HG02943 (cell line): ENCODE results near the gene SLC9A5.

Experiments used
- ATAC-seq: cut with Tn5 transposase; IDR thresholded peaks from one replicate; pipeline ENCODE4 v1.9.1; 2021; ENCODE audit warnings: mild to moderate bottlenecking, low read depth, moderate library complexity; ENCODE audit not compliant: unreplicated experiment

Gene SLC9A5

GRCh38 chr16:67279296-67280089 lies 30.7 kb downstream of the SLC9A5 start, which contains the start of gene PLEKHG4:
Gene PLEKHG4, plus strand, starts transcription at chr16:67279532. Its CDS starts 513 bp downstream, at chr16:67280045.
- ATAC-seq: no peak

DNA sequence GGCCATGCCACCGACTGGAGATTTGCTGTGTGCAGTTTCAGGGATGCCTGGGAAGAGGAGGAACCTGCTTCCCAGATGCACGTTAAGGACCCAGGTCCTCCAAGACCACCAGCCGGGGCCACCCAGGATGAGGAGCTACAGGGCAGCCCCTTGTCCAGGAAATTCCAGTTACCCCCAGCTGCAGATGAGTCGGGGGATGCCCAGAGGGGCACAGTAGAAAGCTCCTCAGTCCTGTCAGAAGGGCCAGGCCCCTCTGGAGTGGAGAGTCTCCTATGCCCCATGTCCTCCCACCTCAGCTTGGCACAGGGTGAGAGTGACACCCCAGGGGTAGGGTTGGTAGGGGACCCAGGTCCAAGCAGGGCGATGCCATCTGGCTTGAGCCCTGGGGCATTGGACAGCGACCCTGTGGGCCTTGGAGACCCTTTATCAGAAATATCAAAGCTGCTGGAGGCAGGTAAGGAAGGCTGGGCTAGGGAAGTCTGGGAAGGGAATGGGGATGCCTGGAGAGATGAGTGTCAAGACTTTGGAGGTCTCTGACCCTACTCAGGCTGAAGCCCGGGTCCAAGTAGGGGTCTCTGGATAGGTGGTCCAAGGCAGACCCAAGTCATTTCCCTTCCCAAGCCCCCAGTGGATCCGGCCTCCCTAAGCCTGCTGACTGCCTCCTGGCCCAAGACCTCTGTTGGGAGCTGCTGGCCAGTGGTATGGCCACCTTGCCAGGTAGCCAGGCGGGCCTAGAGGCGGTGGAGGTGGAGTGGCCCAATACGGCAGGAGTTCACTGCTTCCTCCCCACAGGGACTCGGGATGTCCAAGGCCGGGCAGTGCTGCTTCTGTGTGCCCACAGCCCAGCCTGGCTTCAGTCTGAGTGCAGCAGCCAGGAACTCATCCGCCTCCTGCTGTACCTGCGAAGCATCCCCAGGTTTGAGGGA lies 31.6 kb downstream of the SLC9A5 start:
- ATAC-seq: no peak

DNA sequence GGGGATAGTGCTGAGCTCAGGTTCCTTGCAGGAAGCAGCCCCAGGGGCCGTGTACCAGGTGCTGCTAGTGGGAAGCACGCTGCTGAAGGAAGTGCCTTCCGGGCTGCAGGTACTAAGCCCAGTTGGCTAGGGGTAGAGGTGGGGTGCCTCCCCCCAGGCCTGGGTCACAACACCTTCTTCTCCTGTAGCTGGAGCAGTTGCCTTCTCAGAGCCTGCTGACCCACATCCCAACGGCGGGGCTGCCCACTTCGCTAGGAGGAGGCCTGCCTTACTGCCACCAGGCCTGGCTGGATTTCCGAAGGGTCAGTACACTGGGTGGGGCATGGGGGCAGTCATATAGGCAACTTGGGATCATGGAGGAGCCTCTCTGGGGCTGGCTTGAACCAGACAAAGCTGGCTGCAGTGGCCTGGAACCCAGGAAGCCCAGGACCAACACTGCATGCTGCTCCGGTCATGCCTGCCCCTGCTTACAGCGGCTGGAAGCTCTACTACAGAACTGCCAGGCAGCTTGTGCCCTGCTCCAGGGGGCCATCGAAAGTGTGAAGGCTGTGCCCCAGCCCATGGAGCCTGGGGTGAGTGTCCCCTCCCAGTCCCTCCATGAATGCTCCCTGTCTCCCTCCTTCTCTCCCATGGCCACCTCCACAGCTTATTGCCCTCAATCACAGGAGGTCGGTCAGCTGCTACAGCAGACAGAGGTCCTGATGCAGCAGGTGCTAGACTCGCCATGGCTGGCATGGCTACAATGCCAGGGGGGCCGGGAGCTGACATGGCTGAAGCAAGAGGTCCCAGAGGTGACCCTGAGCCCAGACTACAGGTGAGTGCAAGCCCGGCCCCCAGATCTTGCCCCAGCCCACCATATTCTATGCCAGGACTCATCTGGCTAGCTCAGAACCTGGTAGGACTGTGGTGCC lies 33.0 kb downstream of the SLC9A5 start:
- ATAC-seq: no peak

GRCh38 chr16:67282447-67282805 lies 33.6 kb downstream of the SLC9A5 start:
- ATAC-seq: no peak

DNA sequence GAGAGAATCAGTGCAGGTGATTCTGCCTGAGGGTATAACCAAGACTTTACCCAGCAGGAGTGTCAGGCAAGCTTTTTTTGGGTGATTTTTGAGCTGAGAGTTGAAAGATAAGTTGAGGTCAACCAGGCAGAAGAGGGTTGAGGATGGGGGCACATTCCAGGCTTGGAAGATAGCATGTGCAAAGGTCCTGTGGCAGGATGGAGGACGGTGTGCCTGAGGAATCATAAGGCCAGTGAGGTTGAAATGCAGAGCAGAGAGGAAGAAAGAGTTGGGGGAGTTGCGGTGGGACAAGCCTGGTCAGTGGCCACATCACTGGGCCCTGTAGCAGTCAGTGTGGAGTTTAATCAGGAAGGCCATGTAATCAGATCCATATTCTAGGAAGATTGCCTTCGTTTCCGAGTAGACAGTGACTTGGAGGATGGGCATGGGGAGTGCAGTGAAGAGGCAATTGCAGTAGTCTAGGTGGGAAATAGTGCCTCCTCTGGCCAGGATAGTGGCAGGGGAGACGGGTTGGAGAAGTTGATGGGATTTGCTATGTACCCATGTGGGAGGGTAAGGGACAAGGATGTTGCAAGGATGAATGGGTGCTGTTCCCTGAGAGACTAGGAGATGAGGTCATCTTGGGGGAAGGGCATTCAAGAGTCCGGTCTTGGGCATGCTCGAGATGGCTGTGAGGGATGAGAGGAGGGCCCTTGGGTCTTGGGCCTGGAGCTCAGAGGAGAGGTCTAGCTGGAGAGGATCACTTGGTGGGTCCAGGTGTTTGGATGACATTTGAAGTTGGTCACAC lies 34.5 kb downstream of the SLC9A5 start:
- ATAC-seq: no peak

GRCh38 chr16:67283826-67284555 lies 35.2 kb downstream of the SLC9A5 start:
- ATAC-seq: no peak

DNA sequence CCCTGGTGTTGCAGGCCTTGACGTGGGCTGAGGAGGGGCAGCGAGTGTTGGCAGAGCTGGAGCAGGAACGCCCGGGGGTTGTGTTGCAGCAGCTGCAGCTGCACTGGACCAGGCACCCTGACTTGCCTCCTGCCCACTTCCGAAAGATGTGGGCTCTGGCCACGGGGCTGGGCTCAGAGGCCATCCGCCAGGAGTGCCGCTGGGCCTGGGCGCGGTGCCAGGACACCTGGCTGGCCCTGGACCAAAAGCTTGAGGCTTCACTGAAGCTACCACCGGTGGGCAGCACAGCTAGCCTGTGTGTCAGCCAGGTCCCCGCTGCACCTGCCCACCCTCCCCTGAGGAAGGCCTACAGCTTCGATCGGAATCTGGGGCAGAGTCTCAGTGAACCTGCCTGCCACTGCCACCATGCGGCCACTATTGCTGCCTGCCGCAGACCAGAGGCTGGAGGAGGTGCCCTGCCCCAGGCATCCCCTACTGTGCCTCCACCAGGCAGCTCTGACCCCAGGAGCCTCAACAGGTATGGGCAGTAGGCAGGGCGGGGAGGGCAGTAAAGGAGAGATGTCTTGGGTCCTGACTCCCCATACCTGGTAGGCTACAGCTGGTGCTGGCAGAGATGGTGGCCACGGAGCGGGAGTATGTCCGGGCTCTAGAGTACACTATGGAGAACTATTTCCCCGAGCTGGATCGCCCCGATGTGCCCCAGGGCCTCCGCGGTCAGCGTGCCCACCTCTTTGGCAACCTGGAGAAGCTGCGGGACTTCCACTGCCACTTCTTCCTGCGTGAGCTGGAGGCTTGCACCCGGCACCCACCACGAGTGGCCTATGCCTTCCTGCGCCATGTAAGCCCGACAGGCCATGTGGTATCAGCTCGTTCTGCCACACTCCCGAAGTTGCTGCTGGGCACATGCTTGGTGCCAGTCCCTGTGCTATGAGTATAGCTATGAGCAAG lies 36.2 kb downstream of the SLC9A5 start:
- ATAC-seq: no peak

DNA sequence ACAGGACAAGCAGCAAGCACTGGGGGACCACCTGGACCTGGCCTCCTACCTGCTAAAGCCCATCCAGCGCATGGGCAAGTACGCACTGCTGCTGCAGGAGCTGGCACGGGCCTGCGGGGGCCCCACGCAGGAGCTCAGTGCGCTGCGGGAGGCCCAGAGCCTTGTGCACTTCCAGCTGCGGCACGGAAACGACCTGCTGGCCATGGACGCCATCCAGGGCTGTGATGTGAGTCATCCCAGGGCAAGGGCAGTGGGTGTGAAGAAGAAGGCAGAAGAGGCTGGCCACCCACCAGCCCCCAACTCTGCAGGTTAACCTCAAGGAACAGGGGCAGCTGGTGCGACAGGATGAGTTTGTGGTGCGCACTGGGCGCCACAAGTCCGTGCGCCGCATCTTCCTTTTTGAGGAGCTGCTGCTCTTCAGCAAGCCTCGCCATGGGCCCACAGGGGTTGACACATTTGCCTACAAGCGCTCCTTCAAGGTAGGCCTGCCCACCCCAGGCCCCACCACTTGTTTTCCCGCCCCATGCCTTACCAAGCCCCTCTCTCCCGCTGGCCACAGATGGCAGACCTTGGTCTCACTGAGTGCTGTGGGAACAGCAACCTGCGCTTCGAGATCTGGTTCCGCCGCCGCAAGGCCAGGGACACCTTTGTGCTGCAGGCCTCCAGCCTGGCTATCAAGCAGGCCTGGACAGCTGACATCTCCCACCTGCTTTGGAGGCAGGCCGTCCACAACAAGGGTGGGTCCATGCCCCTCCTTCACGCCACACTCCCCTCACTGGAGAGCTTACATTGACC lies 37.9 kb downstream of the SLC9A5 start:
- no peak for ATAC-seq

DNA sequence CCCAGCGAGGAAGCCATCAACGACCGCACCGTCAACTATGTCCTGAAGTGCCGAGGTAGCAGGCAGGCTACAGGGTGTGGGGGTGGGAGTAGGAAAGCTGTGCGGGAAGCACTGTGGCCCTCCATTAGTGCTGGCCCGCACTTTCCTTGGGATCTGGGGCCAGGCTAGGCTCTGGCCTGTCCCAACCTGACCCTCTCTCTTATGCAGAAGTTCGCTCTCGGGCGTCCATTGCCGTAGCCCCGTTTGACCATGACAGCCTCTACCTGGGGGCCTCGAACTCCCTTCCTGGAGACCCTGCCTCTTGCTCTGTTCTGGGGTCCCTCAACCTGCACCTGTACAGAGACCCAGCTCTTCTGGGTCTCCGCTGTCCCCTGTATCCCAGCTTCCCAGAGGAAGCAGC lies 39.2 kb downstream of the SLC9A5 start:
- no peak for ATAC-seq

- no peak for ATAC-seq
These were observed 42.7 kb downstream of the SLC9A5 start for GRCh38 chr16:67291461-67291860.

DNA sequence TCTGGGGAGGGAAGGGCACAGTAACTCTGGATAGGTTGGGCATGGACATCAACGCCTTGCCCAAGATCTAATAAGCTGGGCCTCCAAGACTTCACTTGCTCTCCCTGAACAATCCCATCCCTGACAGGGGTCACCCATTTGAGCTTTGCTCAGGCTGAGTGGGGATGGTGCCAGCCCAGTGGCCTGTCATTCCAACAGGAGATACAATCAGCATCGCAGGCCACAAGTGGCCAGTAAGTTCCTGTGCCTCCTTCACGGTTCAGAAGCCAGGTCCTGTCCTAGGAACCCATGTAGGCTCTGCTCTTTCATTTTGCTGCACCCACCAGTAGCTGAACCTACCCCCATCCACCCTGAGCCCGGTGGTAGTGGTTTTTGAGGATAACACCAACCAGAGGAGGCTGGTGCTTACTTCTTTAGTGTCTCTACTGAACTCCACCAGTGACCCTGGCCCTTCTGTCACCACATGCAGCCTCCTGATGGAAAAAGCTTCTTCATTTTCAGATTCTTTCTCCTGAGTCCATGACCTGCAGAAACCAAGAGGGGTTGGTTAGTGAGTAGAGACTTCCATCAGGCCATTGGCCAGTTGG lies 45.5 kb downstream of the SLC9A5 start:
- ATAC-seq: no peak

GRCh38 chr16:67294938-67295361 lies 46.2 kb downstream of the SLC9A5 start:
- no peak for ATAC-seq

DNA sequence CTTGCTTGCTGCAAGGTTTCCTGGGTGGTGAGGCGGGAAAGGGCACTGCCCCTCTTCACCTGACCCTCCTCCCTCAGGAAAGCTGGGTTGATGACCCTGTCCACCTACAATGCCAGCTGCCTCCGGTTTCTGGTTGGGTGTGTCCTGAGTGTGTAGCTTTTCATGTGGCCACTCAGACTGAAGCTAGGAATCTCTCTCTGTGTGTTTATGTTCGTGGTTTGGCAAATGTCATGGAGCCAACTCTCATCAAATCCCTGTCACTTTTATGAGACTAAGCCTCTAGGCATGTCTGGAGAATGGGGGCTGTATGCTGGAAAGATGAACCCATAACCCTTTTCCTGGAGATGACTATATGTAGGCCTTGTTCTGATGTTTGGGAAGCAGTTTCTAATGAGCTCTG lies 47.6 kb downstream of the SLC9A5 start:
- no peak for ATAC-seq

GRCh38 chr16:67298277-67298676 lies 49.5 kb downstream of the SLC9A5 start:
- no peak for ATAC-seq

DNA sequence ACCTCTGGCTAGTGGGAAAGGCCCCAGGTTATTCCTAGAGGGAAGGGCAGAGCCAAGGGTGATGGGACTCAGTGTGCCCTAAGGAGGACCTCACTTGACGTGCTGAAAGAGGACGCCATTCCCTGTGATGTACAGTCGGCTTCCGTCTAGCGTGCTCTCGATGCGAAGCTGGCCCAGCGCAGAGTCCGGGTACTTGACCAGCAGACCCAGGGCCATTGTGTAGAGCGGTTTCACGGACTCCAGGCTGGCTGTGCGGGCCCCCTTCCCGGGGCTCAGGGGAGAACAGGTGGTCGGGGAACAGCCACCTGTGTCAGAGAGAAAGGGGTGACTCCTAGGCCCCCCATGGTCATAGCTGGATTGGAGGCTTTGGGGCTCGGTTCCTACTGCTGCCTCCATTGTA lies 50.5 kb downstream of the SLC9A5 start:
- ATAC-seq: no peak

- ATAC-seq: no peak
These were observed 52.5 kb downstream of the SLC9A5 start for GRCh38 chr16:67301080-67301782.
